Activated naive CD8-positive, alpha-beta T cell treated with anti-CD3 and anti-CD28 coated beads for 36 hours (primary cell): ENCODE measurements around the gene KLC3. TPM values are rescaled to one million over a fixed set of nuclear protein-coding genes. Genes with fewer than 3 reads are reported as not detected.
A peak's percentile ranks its signal among the peaks of the same experiment; 100 is the strongest.
"Not testable (repeated sequence)": the region's sequence is repeated elsewhere in the genome, so short reads cannot be mapped to it uniquely, and the experiment has no call there.

ENCODE experiments used
- DNase-seq: peaks from one replicate; pipeline ENCODE4 v3.0.0; 2021
- H3K27ac Mint-ChIP-seq: one replicate; pipeline ENCODE4 v1.8.0; 2022; ENCODE audit warnings: mild to moderate bottlenecking, moderate library complexity, mixed read lengths
- H3K27me3 Mint-ChIP-seq: one replicate; pipeline ENCODE4 v1.8.0; 2022; ENCODE audit warnings: mild to moderate bottlenecking, mixed read lengths
- H3K36me3 Mint-ChIP-seq: one replicate; pipeline ENCODE4 v1.8.0; 2021; ENCODE audit warnings: mild to moderate bottlenecking, mixed read lengths
- H3K4me1 Mint-ChIP-seq: one replicate; pipeline ENCODE4 v1.8.0; 2021; ENCODE audit warnings: mixed read lengths
- H3K4me3 Mint-ChIP-seq: one replicate; pipeline ENCODE4 v1.8.0; 2022; ENCODE audit warnings: mild to moderate bottlenecking, moderate library complexity, mixed read lengths
- H3K9me3 Mint-ChIP-seq: one replicate; pipeline ENCODE4 v1.8.0; 2022; ENCODE audit warnings: mixed read lengths
- total RNA-seq, 2 experiments: library from RNA; stranded (reverse); gene quantifications; one replicate each; pipeline ENCODE4 v1.2.3, GENCODE V29; 2021

KLC3 gene
- total RNA-seq, 2 experiments from 2014 or later: not detected

DNA sequence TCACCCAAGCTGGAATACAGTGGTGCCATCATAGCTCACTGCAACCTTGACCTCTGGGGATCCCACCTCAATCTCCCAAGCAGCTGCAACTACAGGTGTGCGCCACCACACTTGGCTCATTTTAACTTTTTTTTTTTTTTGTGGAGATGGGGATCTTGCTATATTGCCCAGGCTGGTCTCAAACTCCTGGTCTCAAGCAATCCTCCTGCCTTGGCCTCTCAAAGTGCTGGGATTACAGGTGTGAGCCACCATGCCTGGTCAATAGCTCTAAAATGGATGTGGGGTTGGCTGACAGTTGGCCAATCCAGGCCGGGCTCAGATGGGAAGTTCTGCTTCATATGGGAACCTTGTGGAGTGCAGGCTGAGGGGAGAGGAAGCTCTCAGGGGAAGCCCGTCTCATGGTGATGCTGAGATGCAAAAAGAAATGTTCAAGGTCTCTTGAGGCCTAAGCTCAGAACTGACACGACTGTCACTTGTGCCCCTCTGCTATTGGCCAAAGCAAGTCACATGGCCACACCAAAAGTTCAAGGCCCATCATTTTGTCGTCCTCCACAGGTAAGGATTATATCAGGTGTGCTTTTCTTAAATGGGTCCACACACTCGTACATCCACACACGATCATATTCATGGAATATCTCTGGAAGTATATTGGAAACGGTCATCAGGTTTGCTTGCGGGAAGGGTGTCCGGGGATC is 6.8 kb upstream of the KLC3 start:
- no peaks in the 10 kb centered on the region for H3K9me3 Mint-ChIP-seq
- no peak for DNase-seq
- H3K36me3 Mint-ChIP-seq: no peaks in the 10 kb centered on the region

DNA sequence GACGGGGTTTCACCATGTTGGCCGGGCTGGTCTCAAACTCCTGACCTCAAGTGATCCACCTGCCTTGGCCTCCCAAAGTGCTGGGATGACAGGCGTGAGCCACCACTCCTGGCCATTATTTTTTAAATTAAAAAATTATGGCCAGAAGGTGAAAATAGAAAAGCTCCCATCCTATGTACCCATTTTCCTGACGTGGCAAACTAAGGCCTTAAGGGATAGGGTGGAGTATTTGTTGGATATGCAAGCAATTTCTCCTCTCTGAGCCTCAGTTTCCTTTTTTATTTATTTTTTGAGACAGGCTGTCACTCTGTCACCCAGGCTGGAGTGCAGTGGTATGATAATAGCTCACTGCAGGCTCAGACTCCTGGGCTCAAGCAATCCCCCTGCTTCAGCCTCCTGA is 5.7 kb upstream of the KLC3 start:
- peaks cover 28% of the 10 kb centered on the region for H3K27me3 Mint-ChIP-seq
- not testable (repeated sequence) for DNase-seq, H3K4me1 Mint-ChIP-seq, H3K36me3 Mint-ChIP-seq, H3K27ac Mint-ChIP-seq, H3K4me3 Mint-ChIP-seq, H3K9me3 Mint-ChIP-seq

More for the DNA sequence above, 6.8 kb upstream of the KLC3 start:
- Mint-ChIP-seq H3K4me1 (no peaks in the 10 kb centered on the region), H3K4me3 (no peak overlapping the region), H3K27me3 (peaks cover 25% of the 10 kb centered on the region), H3K27ac (no peak overlapping the region)

DNA sequence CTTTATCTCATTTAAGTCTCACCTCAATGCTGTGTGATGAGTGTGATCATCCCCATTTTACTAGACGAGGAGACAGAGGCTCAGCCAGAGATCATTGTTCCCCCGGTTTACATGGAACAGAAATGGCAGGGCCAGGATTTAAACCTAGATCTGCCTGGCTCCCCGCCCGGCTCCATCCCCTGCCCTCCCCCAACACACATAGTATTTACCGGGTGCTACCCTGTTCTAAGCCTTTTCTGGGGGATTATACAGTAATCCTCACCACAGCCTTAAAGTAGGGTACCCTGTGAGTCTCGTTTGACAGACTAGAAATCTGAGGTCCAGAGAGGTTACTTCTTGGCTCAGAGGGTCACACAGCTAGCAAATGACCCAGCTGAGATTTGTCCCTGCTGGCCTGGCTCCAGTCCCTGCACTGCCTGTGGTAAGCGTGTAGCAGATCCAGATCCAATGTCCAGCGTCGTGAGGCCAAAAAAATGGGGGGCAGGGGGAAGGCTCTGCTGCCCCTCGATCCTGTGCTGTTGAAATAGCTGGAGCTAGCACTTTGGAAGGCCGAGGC is 3.8 kb upstream of the KLC3 start:
- no peak overlapping the region for H3K27ac Mint-ChIP-seq
- H3K4me3 Mint-ChIP-seq: no peak overlapping the region
- H3K36me3 Mint-ChIP-seq: no peaks in the 10 kb centered on the region
- no peaks in the 10 kb centered on the region for H3K9me3 Mint-ChIP-seq
- H3K4me1 Mint-ChIP-seq: peaks cover 2% of the 10 kb centered on the region
- no peak for DNase-seq
- H3K27me3 Mint-ChIP-seq: peaks cover 29% of the 10 kb centered on the region

DNA sequence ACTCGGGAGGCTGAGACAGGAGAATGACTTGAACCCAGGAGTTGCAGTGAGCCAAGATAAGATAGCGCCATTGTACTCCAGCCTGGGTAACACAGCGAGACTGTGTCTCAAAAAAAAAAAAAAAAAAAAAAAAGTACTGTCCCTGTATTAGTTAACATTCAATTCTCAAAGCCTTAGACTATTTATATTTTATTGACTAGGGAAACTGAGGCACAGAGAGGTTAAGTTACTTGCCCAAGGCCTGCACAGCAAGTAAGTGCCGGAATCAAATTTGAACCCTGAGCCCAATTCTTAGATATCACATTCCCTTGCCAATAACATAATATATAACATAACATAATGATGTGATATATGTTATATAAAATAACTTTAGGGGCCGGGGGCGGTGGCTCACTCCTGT is 921 bp upstream of the KLC3 start:
- Mint-ChIP-seq H3K9me3 (no peaks in the 10 kb centered on the region), H3K4me3 (no peak overlapping the region), H3K36me3 (no peaks in the 10 kb centered on the region), H3K27me3 (peaks cover 34% of the 10 kb centered on the region), H3K4me1 (peaks cover 2% of the 10 kb centered on the region), H3K27ac (no peak overlapping the region)
- DNase-seq: no peak

DNA sequence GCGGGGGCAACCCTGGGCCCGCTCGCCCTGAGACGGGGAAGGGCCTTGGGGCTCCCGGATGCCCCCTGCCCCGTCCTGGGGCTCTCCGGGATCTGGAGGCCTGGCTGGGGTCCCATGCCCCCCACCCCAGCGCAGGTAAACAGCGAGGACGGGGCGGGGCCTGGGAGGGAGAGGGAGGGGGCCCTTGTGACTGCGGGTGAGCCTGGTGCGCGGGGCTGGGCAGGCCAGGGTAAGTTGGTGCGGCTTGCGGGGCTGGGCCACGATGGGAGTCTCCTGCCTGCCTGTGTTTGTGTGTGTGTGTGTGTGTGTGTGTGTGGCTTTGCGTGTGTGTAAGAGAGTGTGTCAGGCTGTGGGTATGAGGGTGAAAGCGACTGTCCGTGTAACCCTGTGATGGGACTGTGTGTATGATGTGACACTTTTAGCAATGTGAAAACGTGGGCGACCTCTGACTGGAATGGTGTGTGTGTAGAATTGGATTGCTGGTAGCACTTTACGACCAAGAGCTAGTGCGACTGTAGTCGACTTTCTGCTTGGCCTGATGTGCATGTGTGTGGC is 426 bp downstream of the KLC3 start:
- no peak overlapping the region for H3K4me3 Mint-ChIP-seq
- peak; percentile 13 for DNase-seq
- no peaks in the 10 kb centered on the region for H3K9me3 Mint-ChIP-seq
- peaks cover 2% of the 10 kb centered on the region for H3K4me1 Mint-ChIP-seq
- no peaks in the 10 kb centered on the region for H3K36me3 Mint-ChIP-seq
- H3K27ac Mint-ChIP-seq: no peak overlapping the region
- H3K27me3 Mint-ChIP-seq: peaks cover 43% of the 10 kb centered on the region

DNA sequence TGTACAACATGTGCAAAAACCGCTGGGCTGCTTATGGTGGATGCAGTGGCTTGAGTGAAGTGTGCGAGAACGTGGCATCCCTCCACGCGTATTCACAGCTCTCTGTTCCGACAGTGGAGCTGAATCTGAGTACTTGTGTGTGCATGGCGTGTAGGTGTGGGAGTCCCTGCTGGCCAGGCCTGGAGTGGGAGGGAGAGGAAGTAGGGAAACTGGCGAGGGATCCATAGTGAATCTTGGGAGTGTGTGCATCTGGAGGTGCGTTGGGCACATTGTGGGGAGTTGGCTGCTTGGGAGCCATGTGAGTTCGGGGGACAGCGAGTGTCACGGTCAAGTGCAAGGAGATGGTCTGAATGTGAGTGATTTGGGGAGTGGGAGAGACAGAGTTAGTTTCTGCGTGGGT is 2.4 kb downstream of the KLC3 start:
- peaks cover 41% of the 10 kb centered on the region for H3K27me3 Mint-ChIP-seq
- no peak overlapping the region for H3K4me3 Mint-ChIP-seq
- no peaks in the 10 kb centered on the region for H3K9me3 Mint-ChIP-seq
- H3K4me1 Mint-ChIP-seq: peaks cover 2% of the 10 kb centered on the region
- H3K36me3 Mint-ChIP-seq: no peaks in the 10 kb centered on the region
- no peak overlapping the region for H3K27ac Mint-ChIP-seq
- DNase-seq: no peak

DNA sequence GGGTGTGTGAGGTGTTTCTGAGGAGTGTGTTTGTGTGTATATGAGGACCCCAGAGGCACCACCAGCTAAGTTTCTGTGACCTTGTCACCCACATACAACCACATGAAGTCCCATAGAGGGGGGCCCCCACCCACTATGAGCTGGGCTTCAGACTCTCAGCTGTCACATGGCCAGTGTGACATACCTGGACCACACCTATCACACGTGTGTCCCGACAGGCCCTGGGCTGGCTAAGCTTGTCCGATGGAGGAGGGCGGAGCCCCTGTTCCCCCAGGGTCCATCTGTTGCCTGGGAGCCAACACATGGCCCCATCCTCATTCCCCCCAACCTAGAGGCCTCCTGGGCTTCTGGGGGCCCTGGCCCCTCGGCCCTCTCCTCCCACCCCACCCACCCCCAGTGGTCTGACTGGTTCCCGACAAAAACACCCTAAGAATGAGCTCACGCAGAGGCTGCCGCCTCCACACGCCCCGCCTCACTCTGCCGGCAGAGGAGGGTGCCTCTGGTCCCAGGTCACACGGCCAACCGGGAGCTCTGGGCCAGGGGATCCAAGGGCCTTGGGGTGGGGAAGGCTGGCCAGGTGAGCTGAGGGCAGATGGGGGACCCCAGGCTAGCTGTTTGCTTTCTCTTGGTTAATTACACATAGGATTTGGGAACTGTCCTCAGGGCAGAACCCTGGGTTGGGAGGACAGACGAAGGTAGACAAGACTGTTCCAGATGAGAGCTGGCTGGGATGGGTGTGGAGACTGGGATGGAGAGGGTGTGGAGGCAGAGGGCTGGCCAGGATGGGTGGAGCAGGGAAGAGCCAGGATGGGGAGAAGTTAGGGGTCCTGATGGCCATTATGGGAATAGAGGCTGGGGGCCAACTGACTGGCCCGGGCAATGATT is 4.3 kb downstream of the KLC3 start:
- no peak overlapping the region for H3K27ac Mint-ChIP-seq
- peaks cover 29% of the 10 kb centered on the region for H3K27me3 Mint-ChIP-seq
- H3K4me3 Mint-ChIP-seq: no peak overlapping the region
- H3K4me1 Mint-ChIP-seq: peaks cover 2% of the 10 kb centered on the region
- no peak for DNase-seq
- no peaks in the 10 kb centered on the region for H3K36me3 Mint-ChIP-seq
- H3K9me3 Mint-ChIP-seq: no peaks in the 10 kb centered on the region

DNA sequence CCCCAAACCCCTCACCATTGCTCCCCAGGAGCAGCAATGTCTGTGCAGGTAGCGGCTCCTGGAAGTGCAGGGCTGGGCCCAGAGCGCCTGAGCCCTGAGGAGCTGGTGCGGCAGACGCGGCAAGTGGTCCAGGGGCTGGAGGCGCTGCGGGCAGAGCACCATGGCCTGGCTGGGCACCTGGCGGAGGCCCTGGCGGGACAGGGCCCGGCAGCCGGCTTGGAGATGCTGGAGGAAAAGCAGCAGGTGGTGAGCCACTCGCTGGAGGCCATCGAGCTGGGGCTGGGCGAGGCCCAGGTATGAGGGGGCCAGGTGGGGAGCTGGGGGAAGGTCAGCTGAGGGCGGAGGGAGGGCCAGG is 4.9 kb downstream of the KLC3 start:
- Mint-ChIP-seq H3K27me3 (peaks cover 24% of the 10 kb centered on the region), H3K36me3 (no peaks in the 10 kb centered on the region), H3K4me1 (no peaks in the 10 kb centered on the region), H3K9me3 (no peaks in the 10 kb centered on the region), H3K27ac (no peak overlapping the region), H3K4me3 (no peak overlapping the region)
- no peak for DNase-seq

DNA sequence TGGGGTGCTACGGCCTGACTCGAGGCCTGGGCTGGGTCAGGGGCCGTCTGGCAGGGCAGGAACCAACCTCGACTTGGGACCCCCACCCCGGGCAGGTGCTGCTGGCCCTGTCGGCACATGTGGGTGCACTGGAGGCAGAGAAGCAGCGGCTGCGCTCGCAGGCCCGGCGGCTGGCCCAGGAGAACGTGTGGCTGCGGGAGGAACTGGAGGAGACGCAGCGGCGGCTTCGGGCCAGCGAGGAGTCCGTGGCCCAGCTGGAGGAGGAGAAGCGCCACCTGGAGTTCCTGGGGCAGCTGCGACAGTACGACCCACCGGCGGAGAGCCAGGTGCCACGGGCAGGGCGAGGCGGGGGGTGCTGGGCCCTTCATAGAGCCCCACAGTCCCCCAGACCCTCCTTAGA is 5.9 kb downstream of the KLC3 start:
- H3K27me3 Mint-ChIP-seq: peaks cover 24% of the 10 kb centered on the region
- H3K4me3 Mint-ChIP-seq: no peak overlapping the region
- no peaks in the 10 kb centered on the region for H3K4me1 Mint-ChIP-seq
- peaks cover 1% of the 10 kb centered on the region for H3K36me3 Mint-ChIP-seq
- DNase-seq: no peak
- no peak overlapping the region for H3K27ac Mint-ChIP-seq
- no peaks in the 10 kb centered on the region for H3K9me3 Mint-ChIP-seq

DNA sequence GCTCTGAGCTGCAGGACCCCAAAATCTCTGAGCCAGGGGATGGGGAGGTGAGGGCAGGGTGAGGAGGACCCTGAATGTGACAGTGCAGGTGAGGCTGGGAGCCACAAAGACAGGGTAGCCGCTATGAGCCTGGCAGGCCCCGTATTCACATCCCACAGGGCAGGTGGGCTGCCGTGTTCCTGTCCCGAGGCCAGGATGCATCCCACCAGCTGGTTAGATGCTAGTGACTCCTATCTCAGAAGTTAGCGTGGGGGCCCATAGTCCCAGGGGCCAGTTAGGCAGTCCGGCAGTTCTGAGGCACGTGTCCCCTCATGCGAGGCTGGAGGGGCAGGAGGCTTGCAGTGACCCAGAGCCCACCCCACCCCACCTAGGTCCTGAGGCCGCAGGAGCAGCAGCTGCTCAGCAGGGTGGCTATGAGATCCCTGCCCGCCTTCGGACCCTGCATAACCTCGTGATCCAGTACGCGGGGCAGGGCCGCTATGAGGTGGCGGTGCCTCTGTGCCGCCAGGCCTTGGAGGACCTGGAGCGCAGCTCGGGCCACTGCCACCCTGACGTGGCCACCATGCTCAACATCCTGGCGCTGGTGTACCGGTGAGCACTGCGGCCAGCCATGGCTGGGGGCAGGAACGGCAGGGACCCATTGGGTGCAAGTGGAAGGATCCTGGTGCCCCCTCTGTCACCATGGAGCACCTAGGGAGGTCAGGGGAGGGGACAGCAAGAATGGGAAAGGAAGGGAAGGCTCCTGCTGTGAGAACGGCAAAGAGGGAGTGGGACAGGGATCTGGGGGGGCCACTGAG is 7.2 kb downstream of the KLC3 start:
- no peak for DNase-seq
- Mint-ChIP-seq H3K27me3 (peaks cover 24% of the 10 kb centered on the region), H3K27ac (no peak overlapping the region), H3K9me3 (no peaks in the 10 kb centered on the region), H3K4me1 (no peaks in the 10 kb centered on the region), H3K36me3 (peaks cover 1% of the 10 kb centered on the region), H3K4me3 (no peak overlapping the region)

DNA sequence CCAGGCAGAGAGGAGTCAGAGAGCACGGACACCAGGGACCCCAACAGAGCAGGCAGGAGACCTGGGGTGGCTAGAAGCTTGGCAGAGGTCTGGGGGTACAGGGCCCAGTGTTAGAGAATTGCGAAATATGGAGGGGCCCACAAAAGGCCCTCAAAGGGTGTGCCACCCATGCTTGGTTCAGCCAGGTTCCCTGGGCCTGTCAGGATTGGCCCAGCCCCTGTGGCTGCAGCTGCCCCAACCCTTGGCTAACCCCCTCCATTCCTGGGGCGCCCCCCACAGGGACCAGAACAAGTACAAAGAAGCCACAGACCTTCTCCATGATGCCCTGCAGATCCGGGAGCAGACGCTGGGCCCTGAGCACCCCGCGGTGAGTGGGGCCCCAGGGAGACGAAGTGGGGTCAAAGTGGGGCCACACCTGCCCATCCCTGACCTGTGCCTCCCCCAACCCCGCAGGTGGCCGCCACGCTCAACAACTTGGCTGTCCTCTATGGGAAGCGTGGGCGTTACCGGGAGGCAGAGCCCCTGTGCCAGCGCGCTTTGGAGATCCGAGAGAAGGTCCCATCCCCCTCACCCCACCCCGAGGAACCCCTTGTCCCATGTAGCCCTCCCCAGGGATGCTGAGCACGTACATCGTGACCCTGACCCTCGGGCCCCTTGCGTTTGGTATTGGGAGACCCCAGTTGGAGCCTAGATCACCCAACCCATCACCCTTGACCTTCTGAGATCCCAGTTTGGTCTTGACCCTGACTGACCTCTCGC is 8.0 kb downstream of the KLC3 start:
- no peak overlapping the region for H3K27ac Mint-ChIP-seq
- peaks cover 1% of the 10 kb centered on the region for H3K36me3 Mint-ChIP-seq
- H3K27me3 Mint-ChIP-seq: peaks cover 22% of the 10 kb centered on the region
- no peaks in the 10 kb centered on the region for H3K4me1 Mint-ChIP-seq
- H3K9me3 Mint-ChIP-seq: no peaks in the 10 kb centered on the region
- no peak overlapping the region for H3K4me3 Mint-ChIP-seq
- no peak for DNase-seq

DNA sequence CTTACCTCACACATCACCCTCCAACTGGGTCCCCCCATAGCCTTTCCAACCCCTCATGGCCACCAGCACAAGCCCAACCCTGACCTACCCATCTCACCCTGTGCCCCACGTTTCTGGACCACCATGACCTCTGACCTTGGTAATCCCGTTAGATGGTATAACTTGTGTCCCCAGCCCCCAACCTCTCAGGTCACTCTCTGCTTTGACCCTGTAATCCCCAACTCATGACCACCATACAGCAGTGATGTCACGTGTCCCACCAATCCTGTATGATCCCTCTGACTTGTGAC is 8.5 kb downstream of the KLC3 start:
- Mint-ChIP-seq H3K27me3 (peaks cover 19% of the 10 kb centered on the region), H3K9me3 (no peaks in the 10 kb centered on the region), H3K4me3 (no peak overlapping the region), H3K27ac (no peak overlapping the region), H3K36me3 (peaks cover 1% of the 10 kb centered on the region), H3K4me1 (no peaks in the 10 kb centered on the region)
- DNase-seq: no peak

DNA sequence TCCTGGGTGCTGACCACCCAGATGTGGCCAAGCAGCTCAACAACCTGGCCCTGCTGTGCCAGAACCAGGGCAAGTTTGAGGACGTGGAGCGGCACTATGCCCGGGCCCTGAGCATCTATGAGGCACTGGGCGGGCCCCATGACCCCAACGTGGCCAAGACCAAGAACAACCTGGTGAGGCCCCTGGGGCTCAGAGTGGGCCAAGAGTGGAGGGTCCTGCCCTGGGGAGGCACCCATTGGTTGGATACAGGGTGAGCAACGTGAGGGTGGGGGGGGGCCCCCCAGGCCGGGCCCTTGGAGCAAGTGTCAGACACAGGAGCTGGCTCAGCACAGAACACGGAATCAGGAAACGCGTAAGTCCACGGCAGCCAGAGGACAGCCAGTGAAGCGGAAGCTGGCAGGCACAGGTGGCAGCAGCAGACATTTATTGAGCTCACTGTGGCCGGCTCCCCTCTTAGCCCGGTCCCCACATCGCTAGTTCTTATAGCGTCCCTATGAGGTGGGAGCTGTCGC is 8.9 kb downstream of the KLC3 start:
- peaks cover 1% of the 10 kb centered on the region for H3K36me3 Mint-ChIP-seq

DNA sequence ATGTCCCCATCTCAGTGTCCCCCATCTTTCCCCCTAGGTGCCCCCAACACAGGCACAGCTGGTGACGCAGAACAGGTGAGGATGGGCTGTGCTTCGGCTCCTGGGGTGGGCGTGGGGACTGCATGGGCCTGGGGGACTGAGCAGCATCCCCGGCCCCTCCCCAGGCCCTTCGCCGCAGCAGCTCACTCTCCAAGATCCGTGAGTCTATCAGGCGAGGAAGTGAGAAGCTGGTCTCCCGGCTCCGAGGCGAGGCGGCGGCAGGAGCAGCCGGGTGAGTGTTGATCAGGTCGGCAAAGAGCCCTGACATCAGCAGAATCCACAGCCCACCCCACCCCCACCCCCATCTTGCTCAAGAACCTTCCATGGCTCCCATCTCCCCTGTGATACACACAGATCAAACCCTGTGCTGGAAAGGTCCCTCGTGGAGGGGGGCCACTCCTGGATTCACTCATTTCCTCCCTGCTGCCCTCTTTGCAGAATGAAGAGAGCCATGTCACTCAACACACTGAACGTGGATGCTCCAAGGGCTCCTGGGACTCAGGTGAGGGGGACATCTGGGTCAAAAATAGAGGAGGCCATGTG is 10.0 kb downstream of the KLC3 start:
- no peak for DNase-seq
- Mint-ChIP-seq H3K4me3 (no peak overlapping the region), H3K27ac (no peak overlapping the region), H3K27me3 (peaks cover 14% of the 10 kb centered on the region), H3K9me3 (no peaks in the 10 kb centered on the region), H3K36me3 (peaks cover 6% of the 10 kb centered on the region), H3K4me1 (no peaks in the 10 kb centered on the region)

More for the DNA sequence above, 8.9 kb downstream of the KLC3 start:
- no peaks in the 10 kb centered on the region for H3K9me3 Mint-ChIP-seq
- no peaks in the 10 kb centered on the region for H3K4me1 Mint-ChIP-seq
- H3K4me3 Mint-ChIP-seq: no peak overlapping the region
- H3K27me3 Mint-ChIP-seq: peaks cover 19% of the 10 kb centered on the region
- no peak for DNase-seq
- H3K27ac Mint-ChIP-seq: no peak overlapping the region
